Endothelial cell of umbilical vein (primary cell): ENCODE measurements around the gene SUFU. TPM values are rescaled to one million over a fixed set of nuclear protein-coding genes. Genes with fewer than 3 reads are reported as not detected.

ENCODE experiments used
- BruUV-seq: library from RNA; stranded (reverse); fragments of 400-500 nt; replicated peaks from 2 replicates; lab custom pipeline; 2021; lab: Mats Ljungman, UMichigan
- CTCF ChIA-PET: fragments of 300-600, 350-600 bp; sonication (Branson Sonifier 250); formaldehyde crosslinking; loops from one replicate; lab custom pipeline; 2021; ENCODE audit warnings: antibody characterized with exemption, inconsistent platforms; lab: Charles Lee
- POLR2A ChIA-PET: fragments of 300-600, 350-600 bp; sonication (Branson Sonifier 250); formaldehyde crosslinking; loops from one replicate; lab custom pipeline; 2021; ENCODE audit warnings: antibody characterized with exemption, inconsistent platforms; lab: Charles Lee
- DNase-seq: peaks from one replicate; pipeline ENCODE4 v3.0.0-alpha.2; 2011; ENCODE audit warnings: low read depth, low spot score
- FAIRE-seq: peaks from 2 replicates; lab custom pipeline; 2011; peaks lifted over from hg19 to GRCh38; lab: Jason Lieb, UNC
- H2AFZ ChIP-seq: 2 replicates; pipeline ENCODE4 v1.6.0; 2012; ENCODE audit warnings: low read depth, low read length, control low read depth, inconsistent platforms
- H3K27ac ChIP-seq: 2 replicates; pipeline ENCODE4 v1.5.1; 2011; ENCODE audit warnings: low read depth, mild to moderate bottlenecking, control low read depth, low read length, moderate library complexity; ENCODE audit not compliant: insufficient read depth
- H3K27me3 ChIP-seq, 2 experiments: 2 replicates each; pipeline versions ENCODE4 v1.6.0 to v1.6.1; 2011; ENCODE audit warnings: low read length in 2 of 2, mixed read lengths in 1 of 2; ENCODE audit not compliant: control insufficient read depth in 2 of 2, insufficient read depth in 2 of 2
- H3K36me3 ChIP-seq, 2 experiments: 2 replicates in 1 of 2; 3 replicates in 1 of 2; pipeline ENCODE4 v1.5.1; 2011; ENCODE audit warnings: low read length in 2 of 2, mild to moderate bottlenecking in 1 of 2, moderate library complexity in 1 of 2; ENCODE audit not compliant: control insufficient read depth in 2 of 2, insufficient read depth in 2 of 2; ENCODE audit errors: extremely low read depth in 1 of 2
- H3K4me1 ChIP-seq: 3 replicates; pipeline ENCODE4 v1.5.1; 2011; ENCODE audit warnings: mild to moderate bottlenecking, low read length; ENCODE audit not compliant: control insufficient read depth, insufficient read depth; ENCODE audit errors: extremely low read depth
- H3K4me2 ChIP-seq: 2 replicates; pipeline ENCODE4 v1.6.1; 2011; ENCODE audit warnings: low read length, control low read depth, mixed read lengths; ENCODE audit not compliant: insufficient read depth
- H3K4me3 ChIP-seq, 3 experiments: fragments of 200-600 bp in 1 of 3; sonication (generic), shearing (Covaris generic) in 1 of 3; replicated peaks in 1 of 3; 2 replicates each; pipeline ENCODE4 v1.5.1; 2011 to 2016; ENCODE audit warnings: control low read depth in 3 of 3, low read length in 3 of 3, mild to moderate bottlenecking in 2 of 3, inconsistent platforms in 1 of 3, low read depth in 1 of 3, moderate library complexity in 1 of 3; ENCODE audit not compliant: insufficient read depth in 1 of 3
- H3K79me2 ChIP-seq: 2 replicates; pipeline ENCODE4 v1.6.0; 2012; ENCODE audit warnings: low read length, inconsistent platforms; ENCODE audit not compliant: control insufficient read depth, insufficient read depth
- H3K9ac ChIP-seq: replicated peaks from 2 replicates; pipeline ENCODE3; 2011; ENCODE audit warnings: low read length, control low read depth; ENCODE audit not compliant: insufficient read depth; ENCODE audit errors: extremely low read depth
- H3K9me1 ChIP-seq: replicated peaks from 3 replicates; pipeline ENCODE4 v1.6.0; 2011; ENCODE audit warnings: mild to moderate bottlenecking, low read length; ENCODE audit not compliant: control insufficient read depth, insufficient read depth; ENCODE audit errors: extremely low read depth
- H3K9me3 ChIP-seq: replicated peaks from 2 replicates; pipeline ENCODE4 v1.5.1; 2012; ENCODE audit warnings: low read length, inconsistent platforms; ENCODE audit not compliant: control insufficient read depth, insufficient read depth
- H4K20me1 ChIP-seq: replicated peaks from 2 replicates; pipeline ENCODE3; 2011; ENCODE audit warnings: mild to moderate bottlenecking, low read length; ENCODE audit not compliant: control insufficient read depth, insufficient read depth; ENCODE audit errors: extremely low read depth
- CTCF ChIP-seq, 2 donors: IDR thresholded peaks; 1 replicate in 1 of 2; 2 replicates in 1 of 2; pipeline ENCODE4 v1.5.1; 2011; ENCODE audit warnings: low read length in 2 of 2, mild to moderate bottlenecking in 2 of 2, moderate library complexity in 2 of 2, control low read depth in 1 of 2, inconsistent platforms in 1 of 2, low read depth in 1 of 2; ENCODE audit not compliant: insufficient read depth in 1 of 2; ENCODE audit errors: extremely low read depth in 1 of 2
- EZH2 ChIP-seq: IDR thresholded peaks from 2 replicates; pipeline ENCODE4 v1.6.1; 2012; ENCODE audit warnings: borderline replicate concordance, low read depth, mild to moderate bottlenecking, moderate library complexity, low read length, inconsistent platforms; ENCODE audit not compliant: severe bottlenecking
- FOS ChIP-seq: IDR thresholded peaks from 2 replicates; pipeline ENCODE4 v1.6.1; 2011; ENCODE audit warnings: mild to moderate bottlenecking, low read length, moderate library complexity, borderline replicate concordance; ENCODE audit not compliant: insufficient read depth
- GATA2 ChIP-seq: IDR thresholded peaks from 2 replicates; pipeline ENCODE4 v1.7.0; 2011; ENCODE audit warnings: low read depth, mild to moderate bottlenecking, moderate library complexity, mixed read lengths, low read length; ENCODE audit not compliant: insufficient read length, insufficient read depth
- JUN ChIP-seq: IDR thresholded peaks from 2 replicates; pipeline ENCODE4 v1.6.1; 2011; ENCODE audit warnings: borderline replicate concordance, low read depth; ENCODE audit not compliant: insufficient read length, insufficient read depth
- MYC ChIP-seq: IDR thresholded peaks from one replicate; pipeline ENCODE4 v1.6.1; 2011; ENCODE audit warnings: mild to moderate bottlenecking, low read depth, low read length
- POLR2A ChIP-seq: IDR thresholded peaks from 2 replicates; pipeline ENCODE4 v1.6.1; 2012; ENCODE audit warnings: low read depth, mild to moderate bottlenecking, control low read depth, low read length
- POLR2AphosphoS5 ChIP-seq: IDR thresholded peaks from 2 replicates; pipeline ENCODE4 v1.6.1; 2012; ENCODE audit warnings: low read depth, mild to moderate bottlenecking, control low read depth, low read length, moderate library complexity; ENCODE audit not compliant: insufficient read depth
- dilution Hi-C: fragments of 300-500 bp; cut with MboI; formaldehyde crosslinking; loops from one replicate; pipeline ENCODE4 v1.15.0; 2019; ENCODE audit warnings: low sequenced_read_pairs; ENCODE audit not compliant: extremely low pct_ligation_motif_present
- intact Hi-C: fragments of 100-400 bp; cut with micrococcal nuclease; formaldehyde crosslinking; loops from one replicate; pipeline ENCODE4 v1.10.0; 2022
- polyA plus RNA-seq, 4 experiments: library from polyadenylated mRNA; depleted of rRNA in 3 of 4; stranded (reverse) in 3 of 4; unstranded in 1 of 4; fragments of >200 nt; gene quantifications; 2 replicates each; pipeline versions ENCODE4 v1.2.1 to v1.2.3, GENCODE V29; 2011 to 2012; ENCODE audit warnings: missing spikeins in 1 of 4
- total RNA-seq: library from RNA; stranded (reverse); gene quantifications from 2 replicates; pipeline ENCODE4 v1.2.3, GENCODE V29; 2021
- TF ChIP-seq, protein P1 (sequence below): IDR thresholded peaks from 2 replicates; pipeline ENCODE4 v1.6.1; 2011; ENCODE audit not compliant: insufficient read depth, insufficient read length

SUFU gene
- total and polyA plus RNA-seq, 2 donors (not counting 3 experiments of a cell fraction or from before 2014, with no cell fraction given), result 10.1 to 16.3 TPM

DNA sequence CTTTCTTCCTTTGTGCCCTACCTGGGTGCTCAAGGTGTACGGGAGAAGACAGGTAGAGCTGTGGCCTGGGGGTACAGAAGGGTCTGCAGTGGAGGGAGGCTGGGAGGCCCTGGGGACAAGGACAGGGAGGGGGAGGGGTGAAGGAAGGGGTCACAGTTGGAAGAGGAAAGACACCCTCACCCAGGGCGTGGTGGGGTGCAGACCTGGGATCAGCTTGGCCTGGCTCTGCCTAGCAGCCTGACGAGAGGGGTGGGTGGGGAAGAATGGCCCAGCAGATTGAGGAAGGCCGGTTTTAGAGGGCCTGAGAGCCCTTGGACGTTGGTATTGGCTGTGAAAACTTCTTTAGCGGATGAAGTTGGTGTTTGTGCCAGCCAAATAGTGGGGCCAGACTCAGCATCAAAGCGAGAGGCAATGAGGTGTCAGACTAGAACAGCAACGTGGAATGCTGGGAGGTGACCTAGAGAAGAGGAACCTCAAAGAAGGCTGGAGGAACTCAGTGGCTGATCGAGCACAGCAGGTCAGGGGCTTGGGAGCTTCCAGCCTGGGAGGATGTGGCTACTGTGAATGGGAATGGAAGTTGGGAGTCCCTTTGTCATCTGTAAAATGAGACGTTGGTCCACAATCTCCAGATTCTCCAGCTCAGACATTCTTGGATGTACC is 122.4 kb downstream of the SUFU start:
- TF ChIP-seq FOS, result no peak
- no peak for TF ChIP-seq POLR2A
- TF ChIP-seq CTCF (IDR thresholded peaks at IDR 0.05; ENCODE audit: extremely low read depth in 1 of 2, insufficient read depth in 1 of 2, low read depth in 1 of 2, low read length in 2 of 2), result no peak
- no peak for TF ChIP-seq MYC
- TF ChIP-seq EZH2, result no peak
- no peak for TF ChIP-seq POLR2AphosphoS5
- no peak for TF ChIP-seq JUN
- TF ChIP-seq GATA2, result no peak
- TF ChIP-seq, protein P1, sequence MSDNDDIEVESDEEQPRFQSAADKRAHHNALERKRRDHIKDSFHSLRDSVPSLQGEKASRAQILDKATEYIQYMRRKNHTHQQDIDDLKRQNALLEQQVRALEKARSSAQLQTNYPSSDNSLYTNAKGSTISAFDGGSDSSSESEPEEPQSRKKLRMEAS, result no peak
- no peaks in the 10 kb centered on the region for H3K9me1 ChIP-seq
- peaks cover 47% of the 10 kb centered on the region for H3K4me1 ChIP-seq
- intact Hi-C loops, result no loop called here
- FAIRE-seq (no peak), DNase-seq (no peak)
- no peaks in the 10 kb centered on the region for H3K27me3 ChIP-seq
- no peaks in the 10 kb centered on the region for H3K9me3 ChIP-seq
- H3K36me3 ChIP-seq, result peaks cover 0 to 1% of the 10 kb centered on the region in 2 experiments
- no peak overlapping the region for H3K4me3 ChIP-seq
- H3K9ac ChIP-seq, result no peak overlapping the region
- ChIA-PET POLR2A (interaction anchor here (1.5 kb wide), 1 partner anchor 124 kb away, joined by 4 read pairs; the partner anchor contains the start of gene ACTR1A), CTCF (interaction anchor here (1.4 to 4.8 kb wide), 4 partner anchors 9 to 29 kb away, joined by 4 to 56 read pairs (median 14); no protein-coding TSS in a partner anchor)
- H3K79me2 ChIP-seq, result no peaks in the 10 kb centered on the region
- no peak overlapping the region for H3K4me2 ChIP-seq
- H3K27ac ChIP-seq, result no peak overlapping the region
- no TSS peak for BruUV-seq
- H2AFZ ChIP-seq, result no peak overlapping the region
- H4K20me1 ChIP-seq, result no peaks in the 10 kb centered on the region
- dilution Hi-C loops, result no loop called here
